Upper lobe of right lung (tissue), 1 donor: ENCODE data around the gene ZFYVE16. TPM values are rescaled to one million over a fixed set of nuclear protein-coding genes. Genes with fewer than 3 reads are reported as not detected.
A peak's percentile ranks its signal among the peaks of the same experiment; 100 is the strongest.
"Not testable (repeated sequence)": the region's sequence is repeated elsewhere in the genome, so short reads cannot be mapped to it uniquely, and the experiment has no call there.

Experiments used
- ATAC-seq: fragments of 200-7000 bp; cut with Tn5 transposase; one replicate; pipeline ENCODE4 v1.9.1; 2020; ENCODE audit warnings: mild to moderate bottlenecking, moderate library complexity
- DNase-seq: peaks from one replicate; pipeline ENCODE4 v3.0.0-alpha.2; 2020
- H3K27ac ChIP-seq: fragments of 200-600 bp; one replicate; pipeline ENCODE4 v1.8.0; 2022
- H3K27me3 ChIP-seq: fragments of 200-600 bp; one replicate; pipeline ENCODE4 v1.8.0; 2022; ENCODE audit warnings: mild to moderate bottlenecking
- H3K36me3 ChIP-seq: fragments of 200-600 bp; one replicate; pipeline ENCODE4 v1.8.0; 2022
- H3K4me1 ChIP-seq: fragments of 200-600 bp; one replicate; pipeline ENCODE4 v1.8.0; 2022
- H3K4me3 ChIP-seq: fragments of 200-600 bp; one replicate; pipeline ENCODE4 v1.8.0; 2022; ENCODE audit warnings: mild to moderate bottlenecking
- H3K9me3 ChIP-seq: fragments of 200-600 bp; one replicate; pipeline ENCODE4 v1.8.0; 2022
- intact Hi-C: fragments of 100-400 bp; cut with DNase I; formaldehyde crosslinking; loops from one replicate; pipeline ENCODE4 v1.11.0; 2022
- total RNA-seq: library from RNA; stranded (reverse); fragmentation: NEBNext Ultra II Directional; extraction: Animal tissue kit (Norgen Biotek cat#: 25700); gene quantifications from one replicate; pipeline ENCODE4 v1.2.1, GENCODE V29; 2021
- TF ChIP-seq, protein P1 (sequence below): fragments of 200-600 bp; IDR thresholded peaks from one replicate; pipeline ENCODE4 v1.8.0; 2022; ENCODE audit warnings: antibody characterized with exemption
- donor health status: DM: no; HTN: yes; CAD: no; lungs with severe emphysema.

Gene ZFYVE16
- total RNA-seq, 1 donor from 2014 or later: 60.6 TPM

DNA sequence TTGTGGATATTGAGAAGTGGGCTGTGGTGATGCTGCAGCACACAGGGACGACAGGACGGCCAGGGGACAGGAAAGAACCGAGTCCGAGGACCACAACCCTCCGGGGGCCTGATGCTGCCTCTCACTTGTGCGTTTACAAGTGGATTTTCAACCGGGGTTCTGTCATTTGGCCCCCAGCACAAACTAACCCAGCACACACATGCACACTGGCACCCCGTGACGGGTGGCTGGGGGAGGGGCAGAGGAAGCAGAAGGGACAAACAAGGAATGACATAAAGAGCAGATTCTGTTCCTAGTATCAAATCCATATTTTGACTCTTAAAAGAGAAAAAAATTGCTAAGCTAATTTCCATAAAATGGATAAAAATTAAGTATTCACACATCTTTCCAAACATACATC is 18.3 kb upstream of the ZFYVE16 start:
- no peaks in the 10 kb centered on the region for H3K27me3 ChIP-seq
- TF ChIP-seq, protein P1, sequence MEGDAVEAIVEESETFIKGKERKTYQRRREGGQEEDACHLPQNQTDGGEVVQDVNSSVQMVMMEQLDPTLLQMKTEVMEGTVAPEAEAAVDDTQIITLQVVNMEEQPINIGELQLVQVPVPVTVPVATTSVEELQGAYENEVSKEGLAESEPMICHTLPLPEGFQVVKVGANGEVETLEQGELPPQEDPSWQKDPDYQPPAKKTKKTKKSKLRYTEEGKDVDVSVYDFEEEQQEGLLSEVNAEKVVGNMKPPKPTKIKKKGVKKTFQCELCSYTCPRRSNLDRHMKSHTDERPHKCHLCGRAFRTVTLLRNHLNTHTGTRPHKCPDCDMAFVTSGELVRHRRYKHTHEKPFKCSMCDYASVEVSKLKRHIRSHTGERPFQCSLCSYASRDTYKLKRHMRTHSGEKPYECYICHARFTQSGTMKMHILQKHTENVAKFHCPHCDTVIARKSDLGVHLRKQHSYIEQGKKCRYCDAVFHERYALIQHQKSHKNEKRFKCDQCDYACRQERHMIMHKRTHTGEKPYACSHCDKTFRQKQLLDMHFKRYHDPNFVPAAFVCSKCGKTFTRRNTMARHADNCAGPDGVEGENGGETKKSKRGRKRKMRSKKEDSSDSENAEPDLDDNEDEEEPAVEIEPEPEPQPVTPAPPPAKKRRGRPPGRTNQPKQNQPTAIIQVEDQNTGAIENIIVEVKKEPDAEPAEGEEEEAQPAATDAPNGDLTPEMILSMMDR: no peak
- ATAC-seq (peak; percentile 32), DNase-seq (peak; percentile 69)
- intact Hi-C loops: no loop called here
- no peaks in the 10 kb centered on the region for H3K36me3 ChIP-seq
- no peak overlapping the region for H3K27ac ChIP-seq
- H3K4me1 ChIP-seq: no peaks in the 10 kb centered on the region
- no peak overlapping the region for H3K4me3 ChIP-seq
- no peaks in the 10 kb centered on the region for H3K9me3 ChIP-seq

DNA sequence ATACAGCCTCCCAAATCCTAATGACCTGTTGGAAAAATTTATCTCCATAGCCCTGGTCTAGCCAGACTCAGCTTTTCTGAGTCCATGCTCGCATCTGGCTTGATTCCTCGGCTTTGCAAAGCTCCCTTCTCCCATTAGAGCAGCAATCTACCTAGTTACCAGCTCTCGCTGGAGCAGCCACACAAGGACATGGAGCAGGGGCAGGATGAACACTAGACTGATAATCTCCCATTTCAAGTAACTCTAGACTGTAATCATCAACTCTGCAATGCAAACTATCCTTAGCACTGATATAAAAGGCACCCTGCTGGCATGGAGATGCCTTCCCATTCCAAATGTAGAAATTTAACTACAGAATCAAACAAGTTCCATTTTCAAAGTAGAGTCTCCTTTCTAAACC is 17.5 kb upstream of the ZFYVE16 start:
- ATAC-seq, H3K4me3 ChIP-seq, H3K4me1 ChIP-seq, intact Hi-C loops, H3K36me3 ChIP-seq, H3K9me3 ChIP-seq, H3K27ac ChIP-seq, DNase-seq, H3K27me3 ChIP-seq: not testable (repeated sequence)

DNA sequence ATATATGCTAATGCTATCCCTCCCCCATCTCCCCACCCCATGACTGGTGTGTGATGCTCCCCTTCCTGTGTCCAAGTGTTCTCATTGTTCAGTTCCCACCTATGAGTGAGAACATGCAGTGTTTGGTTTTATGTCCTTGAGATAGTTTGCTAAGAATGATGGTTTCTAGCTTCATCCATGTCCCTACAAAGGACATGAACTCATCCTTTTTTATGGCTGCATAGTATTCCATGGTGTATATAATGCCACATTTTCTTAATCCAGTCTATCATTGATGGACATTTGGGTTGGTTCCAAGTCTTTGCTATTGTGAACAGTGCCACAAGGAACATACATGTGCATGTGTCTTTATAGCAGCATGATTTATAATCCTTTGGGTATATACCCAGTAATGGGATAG is 16.6 kb upstream of the ZFYVE16 start:
- H3K36me3 ChIP-seq, H3K9me3 ChIP-seq, H3K4me1 ChIP-seq, intact Hi-C loops, H3K4me3 ChIP-seq, H3K27me3 ChIP-seq, DNase-seq, H3K27ac ChIP-seq, ATAC-seq: not testable (repeated sequence)

DNA sequence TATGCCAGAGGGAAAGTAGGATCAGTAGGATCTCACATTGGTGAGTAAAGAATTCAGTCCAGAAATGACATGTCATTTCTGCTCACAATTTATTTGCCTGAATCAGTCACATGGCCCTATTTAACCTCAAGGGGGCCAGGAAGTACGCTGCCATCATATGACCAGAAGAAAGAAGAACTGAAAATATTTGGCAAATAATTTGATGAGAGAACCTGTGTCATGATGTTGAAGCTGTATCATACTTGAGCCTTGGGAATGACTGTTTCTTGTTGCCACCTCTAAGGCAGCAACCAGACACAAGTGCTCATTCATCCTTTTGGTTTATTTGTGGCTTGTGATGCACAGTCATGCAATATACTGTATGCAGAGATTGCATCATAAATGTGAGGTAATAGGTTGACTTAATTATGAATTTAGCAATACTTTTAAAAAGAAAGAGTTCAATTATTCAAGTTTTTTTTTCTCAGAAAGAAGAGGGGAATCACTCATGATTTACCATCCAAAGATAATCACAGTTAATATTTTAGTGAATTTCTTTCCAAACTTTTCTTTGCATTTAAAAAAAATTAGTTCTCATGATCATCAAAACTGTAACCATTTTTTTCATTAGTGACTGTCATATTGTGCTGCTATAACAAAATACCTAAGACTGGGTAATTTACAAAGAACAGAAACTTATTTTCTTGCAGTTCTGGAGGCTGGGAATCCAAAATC is 8.2 kb upstream of the ZFYVE16 start:
- intact Hi-C loops: no loop called here
- DNase-seq: no peak
- no peaks in the 10 kb centered on the region for H3K27me3 ChIP-seq
- TF ChIP-seq, protein P1: no peak
- no peaks in the 10 kb centered on the region for H3K4me1 ChIP-seq
- no peaks in the 10 kb centered on the region for H3K9me3 ChIP-seq
- no peaks in the 10 kb centered on the region for H3K36me3 ChIP-seq
- peak overlapping the region; percentile 52 for H3K27ac ChIP-seq
- peak; percentile 91 for ATAC-seq
- H3K4me3 ChIP-seq: no peak overlapping the region

DNA sequence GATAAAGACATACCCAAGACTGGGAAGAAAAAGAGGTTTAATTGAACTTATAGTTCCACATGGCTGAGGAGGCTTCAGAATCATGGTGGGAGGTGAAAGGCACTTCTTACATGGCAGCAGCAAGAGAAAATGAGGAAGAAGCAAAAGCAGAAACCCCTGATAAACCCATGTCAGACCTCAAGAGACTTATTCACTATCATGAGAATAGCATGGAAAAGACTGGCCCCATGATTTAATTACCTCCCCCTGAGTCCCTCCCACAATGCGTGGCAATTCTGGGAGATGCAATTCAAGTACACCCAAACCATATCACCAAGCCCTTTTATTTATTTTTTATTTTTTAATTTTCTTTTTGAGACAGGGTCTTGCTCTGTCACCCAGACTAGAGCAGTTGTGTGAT is 7.5 kb upstream of the ZFYVE16 start:
- H3K36me3 ChIP-seq, H3K4me1 ChIP-seq, ATAC-seq, intact Hi-C loops, H3K27me3 ChIP-seq, DNase-seq, H3K4me3 ChIP-seq, H3K9me3 ChIP-seq: not testable (repeated sequence)
- peak overlapping the region; percentile 52 for H3K27ac ChIP-seq

DNA sequence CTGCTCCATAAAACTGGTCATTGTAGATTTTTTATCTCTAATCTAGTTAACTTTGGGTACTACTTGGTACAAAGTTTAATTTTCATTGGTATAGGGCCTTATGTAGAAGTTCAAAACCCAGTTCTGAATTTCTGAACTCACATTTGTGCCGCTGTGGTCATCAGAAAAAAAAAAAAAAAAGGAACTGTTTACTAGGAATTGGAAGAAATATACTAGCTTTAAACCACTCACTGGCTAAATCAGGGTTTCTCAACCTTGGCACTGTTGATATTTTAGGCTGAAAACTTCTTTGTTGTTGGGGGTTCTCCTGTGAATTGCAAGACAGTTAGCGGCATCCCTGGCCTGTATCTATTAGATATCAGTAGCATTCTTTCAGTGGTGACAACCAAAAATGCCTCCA is 4.1 kb upstream of the ZFYVE16 start:
- Histone ChIP-seq H3K4me3 (no peak overlapping the region), H3K36me3 (no peaks in the 10 kb centered on the region), H3K9me3 (no peaks in the 10 kb centered on the region), H3K27me3 (no peaks in the 10 kb centered on the region), H3K27ac (no peak overlapping the region), H3K4me1 (peaks cover 10% of the 10 kb centered on the region)
- DNase-seq (no peak), ATAC-seq (no peak)
- intact Hi-C loops: no loop called here
- TF ChIP-seq, protein P1: no peak

DNA sequence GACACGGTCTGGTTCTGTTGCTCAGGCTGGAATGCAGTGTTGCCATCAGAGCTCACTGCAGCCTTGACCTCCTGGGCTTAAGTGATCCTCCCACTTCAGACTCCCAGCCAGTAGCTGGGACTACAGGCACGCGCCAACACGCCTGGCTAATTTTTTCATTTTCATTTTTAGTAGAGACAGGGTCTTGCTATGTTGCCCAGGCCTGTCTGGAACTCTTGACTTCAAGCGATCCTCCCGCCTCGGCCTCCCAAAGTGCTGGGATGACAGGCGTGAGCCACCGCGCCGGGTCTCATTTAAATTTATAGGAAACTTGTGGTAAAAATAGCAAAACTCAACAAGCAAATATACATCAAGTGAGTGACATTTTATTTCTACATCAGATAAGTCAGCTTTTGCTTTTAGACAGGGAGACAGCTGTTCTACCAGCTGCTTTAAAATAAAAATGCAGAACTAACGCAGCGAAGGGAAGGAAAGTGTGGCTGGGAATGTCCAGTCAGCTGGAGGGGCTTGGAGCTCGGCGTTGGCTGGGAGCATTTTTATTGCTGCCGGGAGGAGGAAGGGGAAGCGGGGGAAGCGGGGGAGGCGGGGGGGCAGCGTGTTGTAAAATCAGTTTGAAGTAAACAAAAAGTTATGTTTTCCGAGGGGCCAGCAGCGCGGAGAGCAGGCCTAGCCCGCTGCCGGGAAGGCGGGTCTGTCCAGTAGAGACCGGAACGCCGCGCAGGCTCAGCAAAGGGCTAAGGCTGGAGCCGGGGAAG is 707 bp upstream of the ZFYVE16 start:
- DNase-seq: peak; percentile 71
- no peak for ATAC-seq
- peak overlapping the region; percentile 93 for H3K4me3 ChIP-seq
- TF ChIP-seq, protein P1: no peak
- intact Hi-C loops: no loop called here
- peaks cover 26% of the 10 kb centered on the region for H3K4me1 ChIP-seq
- H3K36me3 ChIP-seq: peaks cover 7% of the 10 kb centered on the region
- H3K27ac ChIP-seq: peak overlapping the region; percentile 99
- H3K27me3 ChIP-seq: no peaks in the 10 kb centered on the region
- H3K9me3 ChIP-seq: no peaks in the 10 kb centered on the region
